Suprapubic skin (tissue), 4 donors: ENCODE data around the gene MYH6. TPM values are rescaled to one million over a fixed set of nuclear protein-coding genes. Genes with fewer than 3 reads are reported as not detected.
"Not testable (repeated sequence)": the region's sequence is repeated elsewhere in the genome, so short reads cannot be mapped to it uniquely, and the experiment has no call there.

Experiments
- DNase-seq, 2 donors: peaks; one replicate each; pipeline ENCODE4 v3.0.0-alpha.2; 2019; ENCODE audit warnings: low spot score in 2 of 2
- H3K27ac ChIP-seq: fragments of 200-600 bp; sonication (generic); one replicate; pipeline ENCODE4 v1.5.1; 2019
- H3K27me3 ChIP-seq: fragments of 200-600 bp; sonication (generic); one replicate; pipeline ENCODE4 v1.5.1; 2019
- H3K36me3 ChIP-seq: fragments of 200-600 bp; sonication (generic); one replicate; pipeline ENCODE4 v1.5.1; 2019
- H3K4me1 ChIP-seq: fragments of 200-600 bp; sonication (generic); one replicate; pipeline ENCODE4 v1.5.1; 2019
- H3K4me3 ChIP-seq: fragments of 200-600 bp; sonication (generic); one replicate; pipeline ENCODE4 v1.5.1; 2019; ENCODE audit warnings: mild to moderate bottlenecking
- H3K9me3 ChIP-seq: fragments of 200-600 bp; sonication (generic); one replicate; pipeline ENCODE4 v1.5.1; 2019
- CTCF ChIP-seq, 2 donors: fragments of 200-600 bp in 1 of 2; fragments of 450-650 bp in 1 of 2; sonication (generic) in 1 of 2; IDR thresholded peaks; one replicate each; pipeline ENCODE4 v1.5.1; 2016 to 2019; ENCODE audit warnings: antibody characterized with exemption in 2 of 2, mild to moderate bottlenecking in 1 of 2, moderate library complexity in 1 of 2
- EP300 ChIP-seq: sonication (generic); formaldehyde crosslinking; IDR thresholded peaks from one replicate; pipeline ENCODE4 v1.6.1; 2017; ENCODE audit warnings: antibody characterized with exemption
- POLR2A ChIP-seq, 2 donors: fragments of 450-650 bp; IDR thresholded peaks; one replicate each; pipeline ENCODE4 v1.6.1; 2017; ENCODE audit warnings: antibody characterized with exemption in 2 of 2, mild to moderate bottlenecking in 2 of 2, moderate library complexity in 2 of 2
- POLR2AphosphoS5 ChIP-seq, 3 donors: sonication (generic); formaldehyde crosslinking; IDR thresholded peaks; one replicate each; pipeline ENCODE4 v1.6.1; 2017; ENCODE audit warnings: antibody characterized with exemption in 3 of 3
- WGBS: methylation state at CpG from one replicate; pipeline ENCODE4 v1.1.5; 2018; 5-methylcytosine and 5-hydroxymethylcytosine counted together
- total RNA-seq, 4 donors: library from RNA; depleted of rRNA; stranded (reverse); fragments of >200 nt; gene quantifications; one replicate each; pipeline ENCODE4 v1.1.0, GENCODE V29; 2016

MYH6 gene
- total RNA-seq, 4 donors from 2014 or later, result not detected

- peak; percentile 37 to 49 for DNase-seq
- 46% methylated on average over 2 of the region's 2 CpGs for WGBS
- Histone ChIP-seq H3K4me3 (no peak overlapping the region), H3K27ac (no peak overlapping the region), H3K4me1 (no peaks in the 10 kb centered on the region), H3K9me3 (no peaks in the 10 kb centered on the region), H3K27me3 (peaks cover 4% of the 10 kb centered on the region), H3K36me3 (no peaks in the 10 kb centered on the region)
- TF ChIP-seq CTCF (IDR thresholded peaks at IDR 0.05) (no peak), POLR2AphosphoS5 (IDR thresholded peaks at IDR 0.05) (no peak), POLR2A (IDR thresholded peaks at IDR 0.05) (no peak), EP300 (no peak)
These were observed 22.6 kb upstream of the MYH6 start for GRCh38 chr14:23430723-23431085.

- H3K27ac ChIP-seq, result no peak overlapping the region
- peaks cover 4% of the 10 kb centered on the region for H3K27me3 ChIP-seq
- no peaks in the 10 kb centered on the region for H3K4me1 ChIP-seq
- 89% methylated on average over 8 of the region's 10 CpGs for WGBS
- no peaks in the 10 kb centered on the region for H3K36me3 ChIP-seq
- peak; percentile 31 to 41 for DNase-seq
- no peaks in the 10 kb centered on the region for H3K9me3 ChIP-seq
- no peak for TF ChIP-seq POLR2AphosphoS5 (IDR thresholded peaks at IDR 0.05)
- no peak for TF ChIP-seq POLR2A (IDR thresholded peaks at IDR 0.05)
- no peak for TF ChIP-seq CTCF (IDR thresholded peaks at IDR 0.05)
- no peak for TF ChIP-seq EP300
- H3K4me3 ChIP-seq, result no peak overlapping the region
These were observed 22.1 kb upstream of the MYH6 start for GRCh38 chr14:23430016-23430722.

GRCh38 chr14:23428686-23429495 lies 20.8 kb upstream of the MYH6 start:
- 81% methylated on average over 8 of the region's 13 CpGs for WGBS

GRCh38 chr14:23425798-23426197 lies 17.7 kb upstream of the MYH6 start:
- not testable (repeated sequence) for H3K27me3 ChIP-seq, DNase-seq, H3K9me3 ChIP-seq, H3K4me1 ChIP-seq, H3K36me3 ChIP-seq, H3K27ac ChIP-seq, H3K4me3 ChIP-seq
- WGBS, result 97% methylated on average over 4 of the region's 6 CpGs

More at GRCh38 chr14:23428686-23429495, 20.8 kb upstream of the MYH6 start:
- TF ChIP-seq POLR2AphosphoS5 (IDR thresholded peaks at IDR 0.05) (no peak), CTCF (IDR thresholded peaks at IDR 0.05) (no peak), POLR2A (IDR thresholded peaks at IDR 0.05) (no peak), EP300 (no peak)
- Histone ChIP-seq H3K4me3 (no peak overlapping the region), H3K27ac (no peak overlapping the region), H3K4me1 (no peaks in the 10 kb centered on the region), H3K27me3 (peaks cover 4% of the 10 kb centered on the region), H3K9me3 (no peaks in the 10 kb centered on the region), H3K36me3 (no peaks in the 10 kb centered on the region)
- DNase-seq, result peak; percentile 50 to 53

GRCh38 chr14:23425169-23425568 lies 17.1 kb upstream of the MYH6 start:
- Histone ChIP-seq H3K27ac (no peak overlapping the region), H3K9me3 (no peaks in the 10 kb centered on the region), H3K36me3 (no peaks in the 10 kb centered on the region), H3K4me3 (no peak overlapping the region), H3K27me3 (peaks cover 4% of the 10 kb centered on the region), H3K4me1 (no peaks in the 10 kb centered on the region)
- 75% methylated on average over 10 of the region's 10 CpGs for WGBS
- DNase-seq, result no peak
- TF ChIP-seq EP300, result no peak
- TF ChIP-seq POLR2AphosphoS5 (IDR thresholded peaks at IDR 0.05), result no peak
- no peak for TF ChIP-seq POLR2A (IDR thresholded peaks at IDR 0.05)

GRCh38 chr14:23423657-23424056 lies 15.6 kb upstream of the MYH6 start:
- Histone ChIP-seq H3K36me3 (no peaks in the 10 kb centered on the region), H3K4me3 (no peak overlapping the region), H3K9me3 (no peaks in the 10 kb centered on the region), H3K27ac (no peak overlapping the region), H3K4me1 (no peaks in the 10 kb centered on the region), H3K27me3 (peaks cover 4% of the 10 kb centered on the region)
- no peak for DNase-seq
- TF ChIP-seq POLR2A (IDR thresholded peaks at IDR 0.05) (no peak), CTCF (IDR thresholded peaks at IDR 0.05) (no peak), EP300 (no peak), POLR2AphosphoS5 (IDR thresholded peaks at IDR 0.05) (no peak)
- 87% methylated on average over 6 of the region's 6 CpGs for WGBS
